ENCODE results near the gene PANX2.

- no peak for TF ChIP-seq CTCF (IDR thresholded peaks at IDR 0.05; ENCODE audit: low read depth, low read length, missing input control)
- no peak for TF ChIP-seq JUND (IDR thresholded peaks at IDR 0.05)
- TF ChIP-seq TAF1 (conservative IDR thresholded peaks at IDR 0.05), result no peak
- TF ChIP-seq REST (IDR thresholded peaks at IDR 0.05), result no peak
- TF ChIP-seq ZBTB33 (IDR thresholded peaks at IDR 0.05), result no peak
- TF ChIP-seq, protein P1, sequence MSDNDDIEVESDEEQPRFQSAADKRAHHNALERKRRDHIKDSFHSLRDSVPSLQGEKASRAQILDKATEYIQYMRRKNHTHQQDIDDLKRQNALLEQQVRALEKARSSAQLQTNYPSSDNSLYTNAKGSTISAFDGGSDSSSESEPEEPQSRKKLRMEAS (IDR thresholded peaks at IDR 0.05), result no peak
Measured at GRCh38 chr22:50182176-50183081, 11.9 kb downstream of the PANX2 start.
